HG03025 (cell line): ENCODE data around the gene STX4.
"Not testable (repeated sequence)": the region's sequence is repeated elsewhere in the genome, so short reads cannot be mapped to it uniquely, and the experiment has no call there.

ENCODE experiments used
- ATAC-seq: cut with Tn5 transposase; IDR thresholded peaks from one replicate; pipeline ENCODE4 v1.9.1; 2021; ENCODE audit warnings: mild to moderate bottlenecking, moderate library complexity; ENCODE audit not compliant: unreplicated experiment, low FRiP score

The STX4 gene

GRCh38 chr16:31017756-31018155, 15.6 kb upstream of the STX4 start:
- ATAC-seq = not testable (repeated sequence)

GRCh38 chr16:31020536-31020935, 12.8 kb upstream of the STX4 start:
- ATAC-seq = no peak

- ATAC-seq = no peak
These were observed 10.7 kb upstream of the STX4 start for GRCh38 chr16:31022544-31023251.

GRCh38 chr16:31023252-31023602, 10.1 kb upstream of the STX4 start:
- ATAC-seq = no peak

GRCh38 chr16:31023627-31024226, 9.6 kb upstream of the STX4 start:
- no peak for ATAC-seq

- ATAC-seq = no peak
These were observed 8.0 kb upstream of the STX4 start for GRCh38 chr16:31025339-31025738.

- no peak for ATAC-seq
These were observed 4.1 kb upstream of the STX4 start for GRCh38 chr16:31029272-31029671.

GRCh38 chr16:31031276-31031675, 2.1 kb upstream of the STX4 start:
- ATAC-seq = no peak

- peak; percentile 30 for ATAC-seq
These were observed 543 bp downstream of the STX4 start for GRCh38 chr16:31033709-31034492.

- ATAC-seq = no peak
These were observed 3.3 kb downstream of the STX4 start for GRCh38 chr16:31036691-31037090.

- ATAC-seq = no peak
These were observed 5.6 kb downstream of the STX4 start for GRCh38 chr16:31038993-31039392.

GRCh38 chr16:31042866-31043265, 9.5 kb downstream of the STX4 start:
- no peak for ATAC-seq

- ATAC-seq = no peak
These were observed 10.0 kb downstream of the STX4 start for GRCh38 chr16:31043352-31043751.

- ATAC-seq = no peak
These were observed 10.6 kb downstream of the STX4 start for GRCh38 chr16:31043898-31044481.

- ATAC-seq = no peak
These were observed 17.1 kb downstream of the STX4 start for GRCh38 chr16:31050280-31051030.

GRCh38 chr16:31052114-31052513, 18.8 kb downstream of the STX4 start:
- ATAC-seq = no peak

GRCh38 chr16:31055613-31056012, 22.3 kb downstream of the STX4 start:
- no peak for ATAC-seq

- ATAC-seq = no peak
These were observed 27.9 kb downstream of the STX4 start for GRCh38 chr16:31061126-31061812.

GRCh38 chr16:31061813-31062440, 28.6 kb downstream of the STX4 start:
- no peak for ATAC-seq

- no peak for ATAC-seq
These were observed 30.1 kb downstream of the STX4 start for GRCh38 chr16:31063495-31063842.
